ENCODE measurements around the gene GNAZ.

GNAZ gene

DNA sequence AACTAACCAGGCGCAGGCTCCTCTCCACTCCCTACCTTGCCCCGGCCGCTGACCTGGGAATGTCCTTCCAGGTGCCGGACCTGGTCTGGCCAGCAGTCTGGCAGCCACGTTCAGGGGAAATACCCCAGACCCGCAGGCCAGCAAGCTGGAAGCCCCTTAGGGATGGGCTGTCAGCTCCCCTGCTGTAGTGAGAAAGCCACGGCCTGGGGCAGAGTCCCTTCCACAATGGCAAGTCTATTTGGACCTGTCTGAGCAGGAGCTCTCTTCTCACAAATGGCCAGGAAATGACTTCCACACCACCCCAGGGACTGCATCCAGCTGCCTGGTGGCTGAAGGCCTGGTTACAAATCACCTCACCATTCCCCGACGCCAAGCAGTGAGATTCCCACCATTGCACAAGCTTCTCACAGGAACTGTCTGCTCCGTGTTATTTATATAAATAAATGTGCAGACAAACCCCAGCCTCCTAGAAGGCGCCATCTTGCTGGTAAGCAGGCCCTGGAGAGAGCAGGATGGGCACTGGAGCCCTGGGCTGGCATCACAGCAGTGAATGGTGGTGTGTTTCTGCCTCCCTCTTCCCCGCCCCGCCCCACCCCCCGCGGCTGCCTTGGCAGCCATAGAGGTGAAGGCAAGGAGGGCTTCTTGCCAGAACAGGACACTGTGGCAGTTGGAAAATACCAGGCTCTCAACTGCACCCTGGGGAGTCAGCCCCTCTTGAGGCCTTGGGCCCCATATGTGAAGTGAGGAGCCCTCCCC, 47.8 kb downstream of the GNAZ start:
- in situ Hi-C loops (cut with MboI; ENCODE audit: low sequenced_read_pairs), result no loop called here

DNA sequence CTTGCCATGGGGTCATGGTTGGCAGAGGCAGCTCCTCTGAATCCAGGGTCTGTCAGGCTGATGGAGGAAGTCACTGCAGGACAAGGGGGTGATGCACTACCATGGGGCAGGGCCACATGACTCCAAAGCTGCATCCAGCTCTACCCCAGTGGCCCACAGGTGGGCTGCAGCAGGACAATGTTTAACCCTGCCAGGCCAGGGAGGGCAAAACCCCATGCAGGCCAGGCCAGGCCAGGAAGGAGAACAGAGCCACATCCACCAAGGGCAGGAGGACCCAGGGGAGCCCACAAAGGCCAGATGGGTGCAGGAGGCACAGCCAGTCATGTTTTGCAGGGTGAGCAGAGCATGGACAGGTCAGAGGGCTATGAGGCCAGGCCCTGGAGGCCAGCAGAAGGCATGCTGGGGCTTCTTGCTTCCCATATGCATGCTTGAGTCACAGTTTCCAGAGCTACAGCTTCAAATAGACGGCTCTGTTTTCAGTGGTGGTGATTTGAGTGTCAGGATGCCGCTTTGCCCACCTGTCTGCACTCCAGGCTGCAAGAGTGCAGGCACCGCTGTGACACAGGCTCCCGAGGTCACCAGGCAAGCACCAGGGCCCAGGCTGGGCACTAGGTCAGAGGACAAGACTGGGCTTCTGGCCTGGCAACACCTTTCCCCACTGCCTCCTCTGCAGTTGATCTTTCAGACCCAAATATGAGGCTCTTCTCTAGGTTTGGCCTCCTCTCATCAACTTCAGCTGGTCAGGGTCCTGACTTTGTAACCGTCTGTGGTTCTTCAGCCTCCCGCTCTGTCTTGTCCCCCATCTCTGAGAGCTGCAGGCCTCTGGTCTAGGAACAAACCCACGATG, 48.6 kb downstream of the GNAZ start:
- in situ Hi-C loops (cut with MboI; ENCODE audit: low sequenced_read_pairs), result no loop called here

DNA sequence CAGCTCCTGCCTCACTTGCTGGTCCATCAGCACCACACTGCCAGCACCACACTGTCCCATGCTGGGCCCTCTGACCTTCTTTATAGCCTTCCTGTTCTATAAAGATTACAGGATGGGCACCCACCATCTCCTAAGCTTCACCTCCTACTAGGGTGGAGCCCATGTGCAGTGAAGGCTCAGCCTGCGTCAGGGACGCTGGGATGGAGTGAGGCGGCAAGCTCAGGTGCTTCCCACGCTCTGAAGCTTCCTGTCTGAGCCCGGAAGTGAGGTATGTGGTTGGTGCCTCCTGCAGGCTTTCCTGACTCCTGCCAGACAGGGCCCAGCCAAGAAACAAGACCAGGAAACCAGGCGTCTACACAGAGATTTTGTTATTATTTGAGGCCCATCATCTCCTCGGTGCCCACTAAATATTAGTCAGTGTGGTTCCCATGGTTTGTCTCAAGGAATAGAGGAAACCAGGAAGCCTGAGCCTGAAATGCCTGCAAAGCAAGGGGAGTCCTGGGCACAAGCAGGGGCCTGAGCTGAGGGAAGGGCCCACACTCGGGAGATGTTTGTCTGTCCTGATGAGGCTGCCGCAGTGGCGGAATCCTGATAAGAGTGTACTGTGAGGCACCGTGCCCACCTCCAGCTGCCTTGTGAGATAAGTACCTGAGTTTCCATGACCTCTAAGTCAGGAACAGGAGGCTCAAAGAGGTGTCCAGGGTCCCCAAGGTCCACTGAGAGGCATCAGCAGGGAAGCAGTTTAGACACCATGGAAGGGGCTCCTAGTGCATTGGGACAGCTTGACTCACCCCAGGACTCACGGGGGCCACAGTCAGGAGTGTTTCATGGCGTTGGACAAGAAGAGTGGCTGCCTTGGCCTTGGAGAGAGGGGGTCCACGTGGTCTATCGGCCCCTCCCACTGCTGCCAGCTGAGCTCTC, 49.4 kb downstream of the GNAZ start:
- in situ Hi-C loops (cut with MboI; ENCODE audit: low sequenced_read_pairs), result loop anchor here (10.0 kb wide), 1 partner anchor 155 kb away; no protein-coding TSS in a partner anchor

DNA sequence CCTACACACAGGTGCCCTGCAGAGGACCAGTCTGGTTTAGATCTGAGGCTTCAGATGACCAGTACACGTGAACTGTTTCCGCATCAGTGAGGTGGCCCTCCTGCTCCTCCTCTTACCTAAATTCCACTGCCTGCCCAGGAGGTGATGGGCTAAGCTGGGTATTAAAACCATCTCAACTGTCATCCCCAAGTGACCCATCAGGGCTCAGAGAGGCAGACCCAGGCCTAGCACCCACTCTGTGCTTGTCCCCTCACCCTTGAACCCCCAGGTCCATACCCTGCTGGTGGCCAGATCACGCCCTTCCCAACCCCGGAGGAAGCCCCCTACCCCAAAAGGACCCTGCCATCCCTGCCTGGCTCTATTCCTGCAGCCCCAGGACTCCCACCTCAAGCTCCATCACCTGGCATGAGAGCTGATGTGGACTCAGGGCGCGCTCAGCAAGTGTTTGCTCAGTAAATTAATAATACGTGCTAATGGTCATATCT, 50.1 kb downstream of the GNAZ start:
- in situ Hi-C loops (cut with MboI; ENCODE audit: low sequenced_read_pairs), result loop anchor here (10.0 kb wide), 1 partner anchor 156 kb away; no protein-coding TSS in a partner anchor

DNA sequence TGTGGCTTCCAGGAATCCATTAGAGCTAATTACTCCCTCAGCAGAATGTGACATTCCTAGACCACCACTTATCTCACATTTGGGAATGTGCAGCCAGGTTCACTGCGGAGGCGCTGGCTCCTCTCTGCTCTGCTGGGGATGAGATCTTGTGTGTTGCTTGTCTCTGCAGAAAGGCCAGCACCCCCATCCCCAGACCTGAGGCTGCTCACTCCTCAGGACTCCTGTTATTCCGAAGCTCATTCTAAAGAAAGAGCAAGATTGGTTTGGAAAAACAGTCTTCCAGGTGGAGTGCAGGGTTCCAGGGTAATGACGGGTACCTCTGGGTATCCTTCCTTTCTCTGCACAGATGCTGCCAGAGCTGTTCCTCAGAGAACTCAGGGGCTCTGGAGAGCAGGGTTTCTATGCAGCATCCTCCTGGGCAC, 50.7 kb downstream of the GNAZ start:
- in situ Hi-C loops (cut with MboI; ENCODE audit: low sequenced_read_pairs), result loop anchor here (10.0 kb wide), 1 partner anchor 156 kb away; no protein-coding TSS in a partner anchor

DNA sequence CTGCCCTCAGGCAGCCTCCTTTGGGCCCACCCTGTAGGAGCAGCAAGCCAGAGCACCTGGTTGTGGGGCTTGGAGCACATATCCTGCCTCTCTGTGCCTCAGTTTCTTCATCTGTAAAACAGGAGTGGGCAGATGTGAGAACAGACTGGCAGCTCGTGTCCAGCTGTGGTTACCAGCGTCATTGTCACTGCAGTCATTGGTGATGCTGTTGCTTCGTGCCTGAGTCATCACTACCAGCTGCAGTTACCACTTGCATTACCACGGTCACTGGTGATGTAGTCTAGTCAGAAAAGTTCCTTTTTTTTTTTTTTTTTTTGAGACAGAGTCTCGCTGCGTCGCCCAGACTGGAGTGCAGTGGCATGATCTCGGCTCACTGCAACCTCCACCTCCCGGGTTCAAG, 51.1 kb downstream of the GNAZ start:
- in situ Hi-C loops (cut with MboI; ENCODE audit: low sequenced_read_pairs), result loop anchor here (10.0 kb wide), 1 partner anchor 157 kb away; no protein-coding TSS in a partner anchor

DNA sequence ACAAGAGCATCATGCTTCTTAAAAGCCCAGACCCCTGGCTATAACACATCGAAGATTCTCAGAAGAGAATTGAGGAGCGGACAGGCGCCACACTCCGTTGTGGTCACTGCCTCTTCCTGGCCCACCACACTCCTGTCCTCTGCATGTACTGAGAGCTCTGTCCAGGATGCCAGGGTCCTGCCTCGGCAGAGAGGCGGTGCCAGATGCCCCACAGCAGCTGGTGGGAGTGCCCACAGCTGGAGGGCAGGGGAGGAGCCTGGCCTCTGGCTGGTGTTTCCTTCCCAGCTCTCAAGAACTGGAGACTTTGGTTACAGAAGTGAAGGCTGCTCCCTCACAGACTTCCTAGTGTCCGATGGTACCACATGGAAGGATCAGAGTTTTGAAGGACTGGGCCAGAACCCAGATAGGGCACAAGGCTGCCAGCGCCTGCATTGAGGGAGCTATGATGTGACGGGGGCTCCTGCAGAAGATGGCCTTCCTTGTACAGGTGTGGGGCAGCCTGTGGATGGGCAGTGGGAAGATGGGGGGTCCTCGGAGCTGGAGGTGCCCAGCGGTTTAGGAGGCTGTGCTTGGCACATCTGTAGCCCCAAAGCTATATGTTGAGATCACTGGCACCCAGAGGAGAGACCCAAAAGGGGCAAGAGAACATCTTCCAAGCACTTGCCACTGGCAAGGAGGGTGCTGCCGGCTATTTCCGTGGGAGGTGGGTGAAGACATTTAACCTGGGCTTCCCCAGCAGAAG, 52.1 kb downstream of the GNAZ start:
- in situ Hi-C loops (cut with MboI; ENCODE audit: low sequenced_read_pairs), result loop anchor here (10.0 kb wide), 1 partner anchor 158 kb away; no protein-coding TSS in a partner anchor

DNA sequence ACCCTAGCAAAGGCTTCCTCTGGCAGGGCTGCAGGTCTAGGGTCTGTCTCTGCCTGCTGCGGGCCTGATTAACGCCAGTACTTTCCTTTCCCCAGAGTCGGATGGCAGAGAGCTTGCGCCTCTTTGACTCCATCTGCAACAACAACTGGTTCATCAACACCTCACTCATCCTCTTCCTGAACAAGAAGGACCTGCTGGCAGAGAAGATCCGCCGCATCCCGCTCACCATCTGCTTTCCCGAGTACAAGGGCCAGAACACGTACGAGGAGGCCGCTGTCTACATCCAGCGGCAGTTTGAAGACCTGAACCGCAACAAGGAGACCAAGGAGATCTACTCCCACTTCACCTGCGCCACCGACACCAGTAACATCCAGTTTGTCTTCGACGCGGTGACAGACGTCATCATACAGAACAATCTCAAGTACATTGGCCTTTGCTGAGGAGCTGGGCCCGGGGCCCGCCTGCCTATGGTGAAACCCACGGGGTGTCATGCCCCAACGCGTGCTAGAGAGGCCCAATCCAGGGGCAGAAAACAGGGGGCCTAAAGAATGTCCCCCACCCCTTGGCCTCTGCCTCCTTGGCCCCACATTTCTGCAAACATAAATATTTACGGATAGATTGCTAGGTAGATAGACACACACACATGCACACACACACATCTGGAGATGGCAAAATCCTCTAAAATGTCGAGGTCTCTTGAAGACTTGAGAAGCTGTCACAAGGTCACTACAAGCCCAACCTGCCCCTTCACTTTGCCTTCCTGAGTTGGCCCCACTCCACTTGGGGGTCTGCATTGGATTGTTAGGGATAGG, 52.9 kb downstream of the GNAZ start:
- in situ Hi-C loops (cut with MboI; ENCODE audit: low sequenced_read_pairs), result loop anchor here (10.0 kb wide), 1 partner anchor 158 kb away; no protein-coding TSS in a partner anchor

DNA sequence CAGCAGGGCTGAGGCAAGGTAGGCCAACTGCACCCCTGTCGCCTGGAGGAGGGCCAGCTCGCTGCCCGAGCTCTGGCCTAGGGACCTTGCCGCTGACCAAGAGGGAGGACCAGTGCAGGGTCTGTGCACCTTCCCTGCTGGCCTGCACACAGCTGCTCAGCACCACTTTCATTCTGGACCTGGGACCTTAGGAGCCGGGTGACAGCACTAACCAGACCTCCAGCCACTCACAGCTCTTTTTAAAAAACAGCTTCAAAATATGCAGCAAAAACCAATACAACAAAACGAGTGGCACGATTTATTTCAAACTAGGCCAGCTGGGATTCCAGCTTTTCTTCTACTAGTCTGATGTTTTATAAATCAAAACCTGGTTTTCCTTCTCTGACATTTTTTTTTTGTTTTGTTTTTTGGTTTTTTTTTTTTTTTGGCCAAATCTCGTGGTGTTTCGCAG, 53.5 kb downstream of the GNAZ start:
- in situ Hi-C loops (cut with MboI; ENCODE audit: low sequenced_read_pairs), result loop anchor here (10.0 kb wide), 1 partner anchor 159 kb away; no protein-coding TSS in a partner anchor

DNA sequence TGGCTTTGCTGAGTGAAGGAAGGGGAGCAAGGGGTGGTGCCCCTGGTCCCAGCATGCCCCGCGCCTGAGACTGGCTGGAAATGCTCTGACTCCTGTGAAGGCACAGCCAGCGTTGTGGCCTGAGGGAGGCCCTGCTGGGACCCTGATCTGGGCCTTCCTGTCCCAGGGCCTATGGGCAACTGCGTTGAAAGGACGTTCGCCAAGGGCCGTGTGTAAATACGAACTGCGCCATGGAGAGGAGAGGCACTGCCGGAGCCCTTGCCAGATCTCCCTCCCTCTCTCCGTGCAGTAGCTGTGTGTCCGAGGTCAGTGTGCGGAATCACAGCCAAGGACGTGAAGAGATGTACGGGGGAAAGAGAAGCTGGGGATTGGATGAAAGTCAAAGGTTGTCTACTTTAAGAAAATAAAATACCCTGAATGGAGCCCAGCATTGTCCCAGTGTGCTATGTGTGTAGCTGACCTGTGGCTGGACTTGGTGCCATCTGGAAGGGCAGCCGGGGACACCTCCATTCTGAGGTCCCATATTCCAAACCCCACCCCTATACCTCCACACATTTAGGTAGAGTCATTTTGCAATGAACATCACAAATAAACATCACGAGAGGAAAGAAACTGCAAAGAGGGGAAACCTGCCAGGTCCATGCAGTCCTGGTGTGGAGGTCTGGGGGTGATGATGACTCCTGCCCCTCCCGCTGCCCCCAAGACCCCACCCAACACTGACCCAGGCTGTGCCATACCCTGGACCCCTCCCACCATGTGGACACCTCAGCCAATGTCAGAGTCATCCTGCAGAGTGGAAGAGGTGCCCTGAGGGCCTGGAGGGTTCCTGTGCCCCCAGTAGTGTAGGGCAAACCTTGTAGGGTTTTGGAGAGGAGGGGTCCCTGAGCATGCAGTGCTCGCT, 54.5 kb downstream of the GNAZ start:
- in situ Hi-C loops (cut with MboI; ENCODE audit: low sequenced_read_pairs), result loop anchor here (10.0 to 25.0 kb wide), 2 partner anchors 160 to 313 kb away; no protein-coding TSS in a partner anchor

DNA sequence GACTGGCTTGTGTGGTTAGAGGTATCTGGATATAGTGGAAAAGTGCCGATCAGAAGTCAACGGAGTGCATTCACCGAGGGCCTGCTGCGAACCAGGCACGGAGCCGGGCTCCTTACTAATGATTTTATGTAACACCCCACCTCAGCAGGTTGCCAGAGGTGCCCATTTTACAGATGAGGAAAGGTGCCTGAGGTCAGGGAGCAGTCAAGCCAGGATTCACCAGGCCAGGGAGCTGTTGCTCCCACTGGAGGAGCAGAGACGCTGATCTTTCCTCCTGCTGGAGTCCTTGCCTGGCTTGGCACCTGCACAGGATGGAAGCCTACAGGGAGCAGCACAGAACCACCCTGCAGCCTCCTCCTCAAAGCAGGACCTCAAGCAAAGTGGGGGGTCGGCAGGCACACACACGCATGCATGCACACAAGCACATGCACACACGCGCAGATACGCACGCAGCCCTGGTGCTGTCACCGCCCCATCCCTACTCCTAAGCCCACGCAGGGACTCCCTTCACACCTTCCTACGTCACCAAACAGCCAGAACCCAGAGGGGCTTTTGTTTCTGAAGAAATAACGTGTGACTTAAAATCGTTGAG, 55.3 kb downstream of the GNAZ start:
- in situ Hi-C loops (cut with MboI; ENCODE audit: low sequenced_read_pairs), result loop anchor here (10.0 to 25.0 kb wide), 2 partner anchors 161 to 313 kb away; no protein-coding TSS in a partner anchor

DNA sequence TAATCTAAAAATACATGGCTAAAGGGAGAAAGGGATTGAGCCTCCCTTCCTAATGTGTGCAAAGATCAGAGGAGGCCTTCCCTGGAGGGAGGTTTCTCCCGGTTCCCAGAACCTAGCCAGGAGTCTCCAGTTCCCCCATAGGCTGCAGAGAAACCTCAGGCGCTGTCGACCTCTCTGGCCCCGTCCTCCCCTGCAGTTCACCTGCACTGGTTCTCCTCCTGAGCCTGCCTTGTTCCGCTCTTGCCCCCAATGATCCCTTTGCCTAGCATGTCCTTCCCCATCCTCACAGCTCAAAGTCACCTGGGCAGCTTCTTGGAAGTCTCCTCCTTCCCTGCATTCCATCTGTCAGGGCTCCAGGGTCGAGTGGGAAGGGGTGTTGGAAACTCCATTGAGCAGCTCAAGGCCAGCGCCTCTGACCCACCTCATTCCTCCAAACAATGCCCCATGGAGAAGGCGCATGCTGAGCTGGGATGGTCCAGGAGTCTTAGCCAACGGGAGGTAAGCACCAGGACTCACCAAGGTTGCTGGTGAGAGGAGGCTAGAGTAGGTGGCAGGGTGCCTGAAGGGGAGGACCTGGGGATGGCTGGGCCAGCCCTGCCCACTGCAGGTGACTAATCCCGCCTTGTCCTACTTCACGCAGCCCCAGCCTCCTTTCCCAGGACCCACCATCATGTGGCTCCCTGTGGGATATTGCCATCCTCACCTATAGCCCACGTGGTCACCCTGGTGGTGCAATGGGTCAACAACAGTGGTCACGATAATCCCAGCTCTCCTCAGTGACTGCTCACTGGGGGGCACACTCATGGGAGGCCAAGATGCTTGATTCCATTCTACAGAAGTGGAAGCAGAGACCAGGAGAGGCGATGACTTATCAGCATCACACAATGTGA, 56.1 kb downstream of the GNAZ start:
- in situ Hi-C loops (cut with MboI; ENCODE audit: low sequenced_read_pairs), result loop anchor here (10.0 to 25.0 kb wide), 2 partner anchors 162 to 314 kb away; no protein-coding TSS in a partner anchor

DNA sequence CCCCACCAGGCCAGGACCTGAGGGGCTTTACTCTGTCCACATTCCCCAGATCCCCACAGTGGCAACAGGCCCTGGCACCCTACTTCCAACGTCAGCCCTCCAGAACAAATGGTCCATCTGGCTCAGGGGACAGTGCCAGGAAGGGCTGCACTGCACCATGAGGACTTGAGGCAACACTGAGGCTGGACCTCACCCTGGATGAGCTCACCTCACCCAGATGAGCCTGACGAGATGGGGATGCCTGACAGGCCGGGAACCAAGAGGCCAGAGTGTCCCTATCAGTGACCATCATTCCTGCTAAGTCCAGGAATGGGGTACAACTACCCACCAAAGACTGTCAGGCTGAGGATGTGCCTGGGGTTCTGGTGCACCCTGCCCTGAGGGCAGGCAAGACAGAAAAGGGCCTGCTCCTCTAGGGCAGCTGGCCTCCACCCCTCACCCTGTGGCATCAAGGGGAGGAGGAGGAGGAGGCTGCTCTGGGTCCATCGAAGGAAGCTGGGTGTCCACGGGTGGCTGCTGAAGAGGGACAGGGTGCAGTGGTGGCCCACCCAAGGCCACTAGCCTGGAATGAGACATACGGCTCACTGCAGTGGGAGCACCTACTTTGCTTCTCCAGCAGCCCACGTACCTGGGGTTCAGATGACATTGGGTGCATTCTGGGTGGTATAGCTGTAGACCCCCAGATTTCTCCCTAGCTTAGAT, 56.9 kb downstream of the GNAZ start:
- in situ Hi-C loops (cut with MboI; ENCODE audit: low sequenced_read_pairs), result loop anchor here (10.0 to 25.0 kb wide), 2 partner anchors 162 to 315 kb away; no protein-coding TSS in a partner anchor

DNA sequence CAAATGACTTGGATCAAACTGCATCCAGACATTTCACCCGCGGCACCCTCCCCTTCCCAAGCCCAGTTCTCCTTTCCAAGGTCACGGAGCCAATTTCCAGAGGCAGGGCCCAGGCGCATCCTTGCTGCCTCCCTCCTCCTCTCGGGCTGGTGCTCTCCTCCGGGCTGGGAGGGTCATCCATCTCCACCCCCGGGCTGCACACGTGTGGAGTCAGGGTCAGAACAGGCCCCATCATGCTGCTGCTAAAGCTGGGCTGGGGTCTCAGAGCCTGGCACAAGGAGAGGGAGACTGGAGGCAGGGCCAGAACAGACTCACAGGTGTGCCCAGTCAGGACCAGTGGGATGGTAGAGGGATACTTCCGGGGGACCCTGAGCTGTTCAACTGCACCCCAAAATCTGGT, 57.5 kb downstream of the GNAZ start:
- in situ Hi-C loops (cut with MboI; ENCODE audit: low sequenced_read_pairs), result loop anchor here (10.0 to 25.0 kb wide), 2 partner anchors 163 to 315 kb away; no protein-coding TSS in a partner anchor

Data from HL-60/S4 treated with phorbol 12-myristate 13-acetate at 8.2 ng/mL for 4 days and 3 days (cell line).